Measurements from ENCODE around the gene PCNX3.

Gene PCNX3

GRCh38 chr11:65580756-65581155 is 34.8 kb upstream of the PCNX3 start:
- no peak for DNase-seq

GRCh38 chr11:65581928-65582327 is 33.6 kb upstream of the PCNX3 start:
- no peak for DNase-seq

DNA sequence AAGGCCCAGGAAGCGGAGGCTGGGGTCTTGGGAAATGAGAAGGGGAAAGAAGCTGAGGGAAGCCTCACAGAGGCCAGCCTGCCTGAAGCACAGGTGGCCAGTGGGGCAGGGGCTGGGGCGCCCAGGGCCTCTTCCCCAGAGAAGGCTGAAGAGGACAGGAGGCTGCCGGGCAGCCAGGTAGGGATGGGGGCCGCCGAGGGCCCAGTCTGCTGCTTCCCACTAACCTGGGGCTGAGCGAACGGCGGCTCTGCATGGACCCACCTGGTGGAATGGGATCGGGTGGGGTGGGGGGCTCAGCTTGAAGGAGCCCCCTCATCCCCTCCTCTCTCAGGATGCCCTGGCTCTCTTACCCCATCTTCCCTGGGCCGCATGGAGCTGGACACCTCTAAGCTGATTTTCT is 32.0 kb upstream of the PCNX3 start:
- no peak for DNase-seq

DNA sequence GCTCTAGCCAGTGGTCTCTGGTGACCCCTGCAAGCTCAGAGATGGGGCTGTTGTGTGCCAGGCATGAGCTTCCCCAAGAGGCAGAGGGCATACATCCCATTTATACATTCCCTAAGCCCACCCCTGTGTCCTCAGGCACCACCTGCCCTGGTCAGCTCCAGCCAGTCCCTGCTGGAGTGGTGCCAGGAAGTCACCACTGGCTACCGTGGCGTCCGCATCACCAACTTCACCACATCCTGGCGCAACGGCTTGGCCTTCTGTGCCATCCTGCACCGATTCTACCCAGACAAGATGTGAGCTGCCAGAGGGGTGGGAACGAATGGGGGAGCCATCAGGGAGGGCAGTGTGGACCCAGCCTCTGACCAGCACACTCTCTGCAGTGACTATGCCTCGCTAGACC is 31.5 kb upstream of the PCNX3 start:
- DNase-seq = no peak

DNA sequence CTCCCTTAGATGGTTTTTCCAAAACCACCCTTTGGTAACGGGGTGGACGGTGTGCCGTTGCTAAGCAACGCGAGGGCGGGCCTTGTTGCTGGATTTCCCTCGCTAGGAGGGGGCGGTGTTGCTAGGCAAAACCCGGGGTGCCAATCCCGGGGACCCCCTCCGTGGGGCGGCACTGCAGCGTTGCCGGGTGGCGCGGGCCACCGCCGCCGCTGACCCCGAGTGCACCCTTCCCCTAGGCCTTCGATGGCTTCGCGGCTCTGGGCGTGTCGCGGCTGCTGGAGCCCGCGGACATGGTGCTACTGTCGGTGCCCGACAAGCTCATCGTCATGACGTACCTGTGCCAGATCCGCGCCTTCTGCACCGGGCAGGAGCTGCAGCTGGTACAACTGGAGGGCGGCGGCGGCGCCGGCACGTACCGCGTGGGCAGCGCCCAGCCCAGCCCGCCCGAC is 30.8 kb upstream of the PCNX3 start:
- DNase-seq = no peak

- DNase-seq = no peak
These were observed 30.0 kb upstream of the PCNX3 start for GRCh38 chr11:65585396-65586246.

- DNase-seq = no peak
These were observed 29.3 kb upstream of the PCNX3 start for GRCh38 chr11:65586247-65586630.

DNA sequence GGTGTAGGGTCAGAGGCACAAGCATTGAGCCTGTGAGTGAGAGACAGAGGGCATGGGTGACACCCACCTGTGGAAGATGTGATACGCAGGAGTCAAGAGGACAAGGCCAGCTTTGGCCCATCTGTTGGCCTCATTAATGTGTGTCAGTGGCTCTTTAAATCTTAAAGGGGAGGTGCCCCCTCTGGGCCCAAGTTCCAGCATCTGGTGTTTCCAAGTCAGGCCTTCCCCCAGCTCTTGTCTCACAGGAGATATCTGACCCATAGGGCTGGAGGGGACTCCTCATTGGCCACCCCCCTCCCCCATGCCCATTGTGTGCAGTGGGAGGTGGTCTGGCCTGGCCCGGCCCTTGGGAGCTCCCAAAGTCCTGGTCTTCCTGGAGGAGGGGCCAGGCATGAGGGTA is 28.9 kb upstream of the PCNX3 start:
- no peak for DNase-seq

- peak; percentile 65 for DNase-seq
These were observed 27.1 kb upstream of the PCNX3 start for GRCh38 chr11:65588199-65589054.

- no peak for DNase-seq
These were observed 25.9 kb upstream of the PCNX3 start for GRCh38 chr11:65589444-65590239.

- DNase-seq = no peak
These were observed 25.3 kb upstream of the PCNX3 start for GRCh38 chr11:65590240-65590738.

DNA sequence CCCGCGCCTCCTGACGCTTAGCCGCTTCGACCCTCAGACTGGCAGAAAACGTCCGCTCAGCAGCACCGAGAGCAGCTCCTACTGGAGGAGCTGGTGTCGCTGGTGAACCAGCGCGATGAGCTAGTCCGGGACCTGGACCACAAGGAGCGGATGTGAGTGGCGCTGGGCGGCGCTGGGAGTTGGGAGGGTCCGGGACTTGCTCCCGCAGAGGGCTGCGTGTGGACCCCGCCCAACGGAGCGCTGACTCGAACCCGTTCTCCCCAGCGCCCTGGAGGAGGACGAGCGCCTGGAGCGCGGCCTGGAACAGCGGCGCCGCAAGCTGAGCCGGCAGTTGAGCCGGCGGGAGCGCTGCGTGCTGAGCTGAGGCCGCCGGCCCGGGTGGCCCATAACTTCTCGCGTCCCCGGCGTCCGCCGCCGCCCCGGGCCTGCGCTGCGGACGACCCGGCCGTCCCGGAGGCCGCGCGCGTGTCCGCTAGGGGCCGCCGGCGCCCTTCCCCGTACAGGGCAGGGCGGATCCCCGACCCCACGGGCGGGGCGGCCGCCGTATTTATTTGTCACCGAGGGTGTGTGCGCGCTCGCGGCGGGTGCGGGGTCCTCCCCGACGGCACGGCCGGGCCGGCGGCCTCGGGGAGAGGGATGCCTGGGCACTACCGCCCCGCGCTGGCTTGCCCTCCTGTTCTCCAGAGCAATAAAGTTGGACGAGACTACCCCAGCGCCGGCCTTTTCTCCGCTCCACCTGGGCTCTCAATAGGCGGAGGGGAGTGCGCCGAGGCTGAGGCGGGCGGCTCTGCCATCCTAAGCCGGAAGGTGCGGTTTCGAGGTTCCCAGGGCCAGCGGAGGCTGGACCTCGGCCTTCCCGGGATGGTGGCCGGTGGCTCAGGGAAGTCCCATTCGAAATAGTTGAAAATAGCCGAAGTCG is 23.4 kb upstream of the PCNX3 start:
- no peak for DNase-seq

DNA sequence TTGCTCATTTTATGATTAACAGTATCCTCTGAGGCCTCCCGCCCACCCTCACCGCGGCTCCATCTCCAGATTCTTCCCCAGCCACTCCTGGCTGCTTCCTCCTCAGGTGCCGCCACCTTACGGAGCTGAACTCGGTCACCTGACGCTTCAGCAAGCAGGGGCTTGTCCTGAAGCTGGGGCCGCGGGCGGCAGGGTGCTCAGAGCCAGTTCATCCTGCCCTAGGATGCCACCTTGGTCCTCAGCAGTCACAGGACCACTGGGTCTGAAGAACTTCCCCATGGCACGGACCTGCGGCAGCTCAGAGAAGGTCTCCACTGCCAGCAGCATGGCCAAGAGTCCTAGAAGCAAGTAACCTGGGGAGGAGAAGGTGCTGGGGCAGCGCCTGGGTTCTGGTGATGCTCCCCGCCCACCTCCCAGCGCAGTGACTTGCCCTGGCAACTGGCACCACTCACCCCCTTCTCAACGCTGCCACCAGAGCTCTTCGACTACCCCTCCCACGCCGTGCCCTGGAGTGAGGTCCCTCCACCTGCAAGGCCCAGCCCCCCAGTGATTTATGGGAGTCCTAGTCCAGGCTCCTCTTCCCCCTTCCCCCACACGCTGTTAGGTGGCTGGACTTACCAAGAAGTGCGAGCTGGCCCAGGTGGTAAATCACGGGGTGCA is 22.6 kb upstream of the PCNX3 start:
- no peak for DNase-seq

- no peak for DNase-seq
These were observed 21.8 kb upstream of the PCNX3 start for GRCh38 chr11:65593518-65594414.

DNA sequence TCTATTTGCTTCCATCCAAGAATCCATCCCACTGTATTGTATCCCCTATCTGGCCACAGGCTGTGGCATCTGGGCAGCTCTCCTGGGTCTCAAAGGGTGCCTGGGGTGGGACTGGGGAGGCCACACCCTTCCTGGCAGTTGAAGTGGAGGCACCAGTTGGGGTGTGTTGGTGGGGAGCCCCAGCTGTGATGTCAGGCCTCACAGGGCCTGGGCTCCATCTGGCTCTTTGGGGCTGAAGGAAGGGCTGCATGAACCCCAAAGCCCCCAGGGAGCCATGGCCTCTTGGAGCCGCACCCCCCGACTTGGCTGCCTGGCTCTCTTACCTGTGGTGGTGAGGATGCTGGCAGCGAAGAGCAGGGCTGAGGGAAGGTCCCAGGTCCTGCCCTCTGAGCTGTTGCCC is 20.4 kb upstream of the PCNX3 start:
- no peak for DNase-seq

GRCh38 chr11:65595543-65596281 is 19.9 kb upstream of the PCNX3 start, which contains the start of gene KCNK7:
Gene KCNK7, minus strand, starts transcription at chr11:65595800. Its CDS starts 28 bp downstream, at chr11:65595772.
- DNase-seq = no peak

- DNase-seq = no peak
These were observed 19.1 kb upstream of the PCNX3 start for GRCh38 chr11:65596520-65596919.

DNA sequence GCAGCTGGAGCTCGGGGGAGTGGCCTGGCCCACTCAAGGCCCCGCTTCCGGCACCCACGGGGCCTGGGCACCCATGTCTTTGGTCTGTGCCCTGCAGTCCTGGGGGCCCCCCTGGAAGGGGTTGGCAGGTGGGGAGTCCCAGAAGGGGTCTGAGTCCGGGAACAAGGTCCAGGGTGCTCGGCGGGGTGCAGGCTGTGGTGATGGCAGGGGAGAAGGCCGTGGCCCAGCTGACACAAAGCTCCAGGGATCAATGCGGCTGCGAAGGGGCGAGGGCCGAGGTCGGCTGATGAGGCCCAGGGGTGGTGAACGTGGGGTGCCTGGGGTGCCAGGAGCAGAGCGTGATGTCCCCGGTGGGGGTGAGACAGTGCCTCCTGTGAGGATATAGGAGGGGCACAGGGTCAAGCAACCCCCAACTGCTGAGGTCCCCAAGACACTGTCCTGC is 17.3 kb upstream of the PCNX3 start:
- DNase-seq = no peak
